Trophoblast cell (in vitro differentiated cells and primary cell): Measurements from ENCODE around the gene BSCL2.
A peak's percentile ranks its signal among the peaks of the same experiment; 100 is the strongest.
"Not testable (repeated sequence)": the region's sequence is repeated elsewhere in the genome, so short reads cannot be mapped to it uniquely, and the experiment has no call there.

ENCODE experiments used
- DNase-seq, 2 donors: peaks; one replicate each; pipeline ENCODE4 v3.0.0-alpha.2; 2016
- H2AFZ ChIP-seq: 2 replicates; pipeline ENCODE4 v1.6.1; 2013; ENCODE audit warnings: low read length, moderate library complexity, mild to moderate bottlenecking; ENCODE audit not compliant: insufficient read depth, poor library complexity
- H2AK5ac ChIP-seq: 2 replicates; pipeline ENCODE4 v1.6.1; 2013; ENCODE audit warnings: mild to moderate bottlenecking, low read length
- H2BK120ac ChIP-seq: 2 replicates; pipeline ENCODE4 v1.6.1; 2013; ENCODE audit warnings: low read length, mild to moderate bottlenecking, moderate library complexity; ENCODE audit not compliant: insufficient read depth, poor library complexity
- H2BK12ac ChIP-seq: 2 replicates; pipeline ENCODE4 v1.6.1; 2013; ENCODE audit warnings: mild to moderate bottlenecking, low read length, moderate library complexity
- H2BK5ac ChIP-seq: 2 replicates; pipeline ENCODE4 v1.6.1; 2013; ENCODE audit warnings: low read length, low read depth, moderate library complexity, mild to moderate bottlenecking; ENCODE audit not compliant: poor library complexity
- H3K14ac ChIP-seq: 2 replicates; pipeline ENCODE4 v1.6.1; 2013; ENCODE audit warnings: mild to moderate bottlenecking, low read length
- H3K18ac ChIP-seq: 2 replicates; pipeline ENCODE4 v1.6.1; 2013; ENCODE audit warnings: mild to moderate bottlenecking, low read length
- H3K23ac ChIP-seq: 2 replicates; pipeline ENCODE4 v1.6.1; 2013; ENCODE audit warnings: low read length
- H3K27ac ChIP-seq: 2 replicates; pipeline ENCODE4 v1.5.1; 2013; ENCODE audit warnings: low read depth, mild to moderate bottlenecking, inconsistent platforms, low read length, moderate library complexity
- H3K27me3 ChIP-seq: 2 replicates; pipeline ENCODE4 v1.6.1; 2013; ENCODE audit warnings: inconsistent platforms, mild to moderate bottlenecking, low read length, moderate library complexity; ENCODE audit not compliant: insufficient read depth
- H3K36me3 ChIP-seq, 2 experiments: 1 replicate in 1 of 2; 2 replicates in 1 of 2; pipeline ENCODE4 v1.6.1; 2013; ENCODE audit warnings: low read length in 2 of 2, mild to moderate bottlenecking in 2 of 2, moderate library complexity in 1 of 2; ENCODE audit not compliant: insufficient read depth in 2 of 2, control insufficient read depth in 1 of 2
- H3K4ac ChIP-seq: 2 replicates; pipeline ENCODE4 v1.6.1; 2013; ENCODE audit warnings: low read depth, mild to moderate bottlenecking, low read length, moderate library complexity
- H3K4me1 ChIP-seq, 2 experiments: 1 replicate in 1 of 2; 2 replicates in 1 of 2; pipeline ENCODE4 v1.6.1; 2013; ENCODE audit warnings: low read length in 2 of 2, mild to moderate bottlenecking in 2 of 2, moderate library complexity in 1 of 2; ENCODE audit not compliant: insufficient read depth in 2 of 2, control insufficient read depth in 1 of 2
- H3K4me2 ChIP-seq: 2 replicates; pipeline ENCODE4 v1.6.1; 2013; ENCODE audit warnings: inconsistent platforms, mild to moderate bottlenecking, low read length, moderate library complexity
- H3K4me3 ChIP-seq: 2 replicates; pipeline ENCODE4 v1.5.1; 2013; ENCODE audit warnings: mild to moderate bottlenecking, low read depth, low read length, inconsistent platforms
- H3K79me1 ChIP-seq: one replicate; pipeline ENCODE4 v1.6.1; 2013; ENCODE audit warnings: low read length
- H3K79me2 ChIP-seq: 2 replicates; pipeline ENCODE4 v1.6.1; 2013; ENCODE audit warnings: low read length, mild to moderate bottlenecking; ENCODE audit not compliant: control insufficient read depth, insufficient read depth, poor library complexity
- H3K9ac ChIP-seq: 2 replicates; pipeline ENCODE4 v1.6.1; 2013; ENCODE audit warnings: mild to moderate bottlenecking, low read length
- H3K9me3 ChIP-seq: 2 replicates; pipeline ENCODE4 v1.6.1; 2013; ENCODE audit warnings: low read depth, mild to moderate bottlenecking, control low read depth, inconsistent platforms, low read length; ENCODE audit not compliant: insufficient read depth
- H4K12ac ChIP-seq: 2 replicates; pipeline ENCODE4 v1.6.1; 2013; ENCODE audit warnings: low read depth, mild to moderate bottlenecking, low read length, moderate library complexity
- H4K8ac ChIP-seq: 2 replicates; pipeline ENCODE4 v1.6.1; 2013; ENCODE audit warnings: low read depth, mild to moderate bottlenecking, low read length, moderate library complexity
- H4K91ac ChIP-seq: one replicate; pipeline ENCODE4 v1.6.1; 2013; ENCODE audit warnings: low read depth, mild to moderate bottlenecking, low read length, moderate library complexity
- WGBS: extraction: QIAGEN DNeasy Blood & Tissue Kit; methylation state at CpG from one replicate; pipeline ENCODE4 v1.1.7; 2013; ENCODE audit warnings: missing lambda C conversion rate; ENCODE audit not compliant: insufficient read length, insufficient coverage; ENCODE audit errors: extremely low coverage; 5-methylcytosine and 5-hydroxymethylcytosine counted together

The BSCL2 gene

DNA sequence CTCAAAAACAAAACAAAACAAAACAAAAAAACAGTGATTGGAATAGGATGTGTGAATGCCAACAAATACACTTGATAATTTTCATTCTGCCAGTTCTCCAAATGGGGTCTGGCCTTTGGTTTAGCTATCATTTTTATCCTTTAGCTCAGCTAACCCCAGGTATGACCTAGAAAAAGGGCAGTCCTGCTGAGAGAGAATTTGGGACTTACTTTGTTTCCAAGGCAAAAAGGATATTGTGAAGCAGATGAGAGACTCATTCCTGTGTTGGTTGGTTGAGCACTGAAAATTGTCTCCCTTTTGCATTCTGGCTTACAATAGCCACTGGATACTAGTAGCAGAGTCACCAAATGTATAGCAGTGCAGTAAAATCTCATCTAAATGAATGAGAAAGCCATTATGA is 30.0 kb upstream of the BSCL2 start:
- H3K27me3 ChIP-seq, result no peaks in the 10 kb centered on the region
- H4K91ac ChIP-seq, result no peak overlapping the region
- no peak overlapping the region for H3K14ac ChIP-seq
- peaks cover 31 to 47% of the 10 kb centered on the region in 2 experiments for H3K36me3 ChIP-seq
- no peak overlapping the region for H2AFZ ChIP-seq
- DNase-seq, result no peak
- no peak overlapping the region for H3K4me2 ChIP-seq
- H3K9ac ChIP-seq, result no peak overlapping the region
- H4K8ac ChIP-seq, result no peak overlapping the region
- H3K27ac ChIP-seq, result no peak overlapping the region
- H2AK5ac ChIP-seq, result no peak overlapping the region
- no peaks in the 10 kb centered on the region for H3K9me3 ChIP-seq
- peak overlapping the region; percentile 81 for H3K23ac ChIP-seq
- H3K4me1 ChIP-seq, result peaks cover 0 to 2% of the 10 kb centered on the region in 2 experiments
- no peak overlapping the region for H3K18ac ChIP-seq
- no peak overlapping the region for H3K4me3 ChIP-seq
- no peak overlapping the region for H2BK12ac ChIP-seq
- no peak overlapping the region for H4K12ac ChIP-seq
- H3K4ac ChIP-seq, result no peak overlapping the region
- no peaks in the 10 kb centered on the region for H3K79me1 ChIP-seq
- no peaks in the 10 kb centered on the region for H3K79me2 ChIP-seq
- no peak overlapping the region for H2BK120ac ChIP-seq
- no peak overlapping the region for H2BK5ac ChIP-seq

DNA sequence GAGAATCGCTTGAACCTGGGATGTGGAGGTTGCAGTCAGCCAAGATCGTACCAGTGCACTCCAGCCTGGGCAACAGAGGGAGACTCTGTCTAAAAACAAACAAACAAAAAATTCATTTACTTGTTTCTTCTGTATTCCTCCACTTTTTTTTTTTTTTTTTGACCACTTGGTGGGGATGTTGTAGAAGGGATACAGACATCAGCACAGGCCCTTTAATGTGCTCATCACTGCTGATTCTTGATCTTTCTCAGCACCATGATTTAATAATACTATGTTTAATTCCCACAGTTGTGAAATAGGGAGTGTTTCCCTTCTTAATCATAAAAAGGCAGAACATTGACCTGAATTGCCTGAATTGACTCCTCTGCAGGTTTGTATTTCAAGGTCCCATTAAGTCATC is 25.6 kb upstream of the BSCL2 start:
- H3K9me3 ChIP-seq, result no peaks in the 10 kb centered on the region
- WGBS, result no CpG with 5 or more reads among the region's 2 CpGs
- H3K4me2 ChIP-seq, result no peak overlapping the region
- H3K4me3 ChIP-seq, result no peak overlapping the region
- H3K18ac ChIP-seq, result no peak overlapping the region
- H2AFZ ChIP-seq, result no peak overlapping the region
- H3K4ac ChIP-seq, result no peak overlapping the region
- H2BK120ac ChIP-seq, result no peak overlapping the region
- H4K8ac ChIP-seq, result no peak overlapping the region
- H2BK12ac ChIP-seq, result no peak overlapping the region
- no peaks in the 10 kb centered on the region for H3K27me3 ChIP-seq
- H3K14ac ChIP-seq, result no peak overlapping the region
- H4K12ac ChIP-seq, result no peak overlapping the region
- no peak overlapping the region for H3K23ac ChIP-seq
- peak in 1 of 2 donors; percentile 58 for DNase-seq
- peaks cover 2 to 6% of the 10 kb centered on the region in 2 experiments for H3K4me1 ChIP-seq
- H3K27ac ChIP-seq, result no peak overlapping the region
- no peak overlapping the region for H3K9ac ChIP-seq
- H4K91ac ChIP-seq, result no peak overlapping the region
- peaks cover 8% of the 10 kb centered on the region for H3K79me1 ChIP-seq
- peaks cover 5% of the 10 kb centered on the region for H3K79me2 ChIP-seq
- peaks cover 14 to 27% of the 10 kb centered on the region in 2 experiments for H3K36me3 ChIP-seq
- H2AK5ac ChIP-seq, result no peak overlapping the region
- H2BK5ac ChIP-seq, result no peak overlapping the region

DNA sequence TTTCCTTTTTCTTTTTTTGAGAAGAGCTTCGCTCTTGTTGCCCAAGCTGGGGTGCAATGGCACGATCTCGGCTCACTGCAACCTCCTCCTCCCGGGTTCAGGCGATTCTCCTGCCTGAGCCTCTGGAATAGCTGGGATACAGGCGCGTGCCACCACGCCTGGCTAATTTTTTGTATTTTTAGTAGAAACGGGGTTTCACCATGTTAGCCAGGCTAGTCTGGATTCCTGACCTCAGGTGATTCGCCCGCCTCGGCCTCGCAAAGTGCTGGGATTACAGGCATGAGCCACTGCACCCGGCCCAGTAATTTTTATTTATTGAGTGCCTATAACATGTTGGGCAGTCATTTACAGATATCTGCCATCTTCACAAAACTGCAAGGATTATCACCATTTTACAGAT is 22.9 kb upstream of the BSCL2 start:
- H3K4me1 ChIP-seq, H2AK5ac ChIP-seq, H3K27me3 ChIP-seq, H3K14ac ChIP-seq, H3K9me3 ChIP-seq, DNase-seq, H3K4me3 ChIP-seq, H2AFZ ChIP-seq, H3K23ac ChIP-seq, H2BK5ac ChIP-seq, H4K12ac ChIP-seq, H3K18ac ChIP-seq, H3K27ac ChIP-seq, H2BK120ac ChIP-seq, H3K9ac ChIP-seq, H3K4me2 ChIP-seq, H2BK12ac ChIP-seq, H4K8ac ChIP-seq, H4K91ac ChIP-seq: not testable (repeated sequence)
- Histone ChIP-seq H3K79me1 (peaks cover 22% of the 10 kb centered on the region), H3K79me2 (peaks cover 27% of the 10 kb centered on the region), H3K4ac (peak overlapping the region; percentile 48), H3K36me3 (peaks cover 8 to 11% of the 10 kb centered on the region in 2 experiments)
- WGBS, result no CpG with 5 or more reads among the region's 14 CpGs

DNA sequence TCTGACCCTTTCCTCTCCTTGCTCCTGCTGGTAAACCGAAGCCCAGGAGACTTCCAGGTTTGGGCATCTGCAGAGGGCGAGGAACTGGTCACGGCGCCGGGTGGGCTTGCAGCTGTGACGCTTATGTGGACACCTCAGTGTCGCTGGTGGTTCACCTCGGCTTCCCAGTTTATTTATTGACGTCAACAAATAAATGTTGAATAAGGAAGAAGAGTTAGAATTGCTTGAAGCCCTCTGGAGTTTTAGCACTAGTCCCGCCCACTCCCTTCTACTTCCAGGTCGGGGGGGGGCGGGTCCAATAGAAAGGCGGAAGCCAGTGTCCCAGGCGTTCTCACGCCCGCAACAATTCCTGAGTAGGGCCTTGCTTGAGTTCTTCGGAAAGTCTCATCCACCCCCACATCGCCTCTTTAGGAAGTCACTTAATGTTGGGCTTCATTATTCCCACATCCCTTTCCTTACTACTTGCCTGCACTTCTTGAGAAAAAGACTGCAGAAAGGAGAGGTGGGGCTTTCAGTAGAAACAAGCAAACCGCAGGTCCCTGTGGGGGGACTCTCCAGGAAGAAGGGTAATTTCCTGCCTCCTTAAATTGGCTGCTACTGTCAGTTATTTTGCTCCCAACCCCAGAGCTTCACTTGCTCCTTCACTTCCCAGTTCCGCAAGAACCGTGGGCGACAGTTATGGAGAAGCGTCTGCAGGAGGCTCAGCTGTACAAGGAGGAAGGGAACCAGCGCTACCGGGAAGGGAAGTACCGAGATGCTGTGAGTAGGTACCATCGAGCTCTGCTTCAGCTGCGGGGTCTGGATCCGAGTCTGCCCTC is 21.2 kb upstream of the BSCL2 start, which contains the start of gene TTC9C:
Gene TTC9C (plus strand): TSS at position 316 of the 818 bp plus-strand sequence. CDS start 363 bp downstream, at position 679.
- WGBS, result no CpG with 5 or more reads among the region's 29 CpGs
- Histone ChIP-seq H3K9me3 (no peaks in the 10 kb centered on the region), H2BK120ac (peak within 1 kb of the TSS; percentile 91), H4K12ac (peak within 1 kb of the TSS; percentile 92), H3K36me3 (peaks cover 8 to 10% of the 10 kb centered on the region in 2 experiments), H3K4me2 (peak within 1 kb of the TSS; percentile 61), H3K18ac (peak within 1 kb of the TSS; percentile 94), H2BK12ac (peak within 1 kb of the TSS; percentile 16), H3K4me1 (peaks cover 2 to 4% of the 10 kb centered on the region in 2 experiments), H3K9ac (peak within 1 kb of the TSS; percentile 87), H3K4ac (peak within 1 kb of the TSS; percentile 80), H3K79me2 (peaks cover 30% of the 10 kb centered on the region), H3K27me3 (no peaks in the 10 kb centered on the region), H3K4me3 (peak within 1 kb of the TSS; percentile 85), H2AFZ (peak within 1 kb of the TSS; percentile 87), H3K79me1 (peaks cover 22% of the 10 kb centered on the region), H4K91ac (peak within 1 kb of the TSS; percentile 98), H4K8ac (peak within 1 kb of the TSS; percentile 99), H2BK5ac (peak within 1 kb of the TSS; percentile 92), H2AK5ac (peak within 1 kb of the TSS; percentile 69), H3K23ac (no peak within 1 kb of the TSS), H3K14ac (peak within 1 kb of the TSS; percentile 97), H3K27ac (peak within 1 kb of the TSS; percentile 99)
- peak; percentile 85 to 86 for DNase-seq
